ENCODE measurements around the gene NPAS1. TPM values are rescaled to one million over a fixed set of nuclear protein-coding genes. Genes with fewer than 3 reads are reported as not detected.

Gene NPAS1
- total RNA-seq, 1 donor from 2014 or later: 1.2 TPM

- H3K9me3 ChIP-seq (ENCODE audit: low read depth): no peaks in the 10 kb centered on the region
- no peaks in the 10 kb centered on the region for H3K27me3 ChIP-seq
- peaks cover 39% of the 10 kb centered on the region for H3F3A ChIP-seq (ENCODE audit: low read depth)
- H3K27ac ChIP-seq: peak overlapping the region; percentile 74
- H3K36me3 ChIP-seq: no peaks in the 10 kb centered on the region
- H2AFZ ChIP-seq (replicated peaks): no peak overlapping the region
- Mint-ChIP-seq H3K9me3 (no peaks in the 10 kb centered on the region), H3K4me3 (no peak overlapping the region), H3K27ac (no peak overlapping the region), H3K27me3 (ENCODE audit: insufficient read depth, low read depth) (peaks cover 3% of the 10 kb centered on the region), H3K36me3 (no peaks in the 10 kb centered on the region), H3K4me1 (peaks cover 45% of the 10 kb centered on the region)
- H3K4me3 ChIP-seq: no peak overlapping the region
- peaks cover 38% of the 10 kb centered on the region for H3K4me1 ChIP-seq
- TF ChIP-seq EZH2phosphoT487 (IDR thresholded peaks at IDR 0.05) (no peak), CTCF (IDR thresholded peaks at IDR 0.05) (no peak), EZH2 (IDR thresholded peaks at IDR 0.05) (no peak)
- H3K9ac ChIP-seq: no peak overlapping the region
- H3K79me2 ChIP-seq (ENCODE audit: low read depth): peaks cover 31% of the 10 kb centered on the region
- H3K4me2 ChIP-seq: no peak overlapping the region
- H4K20me1 ChIP-seq (ENCODE audit: low read depth): peaks cover 49% of the 10 kb centered on the region
- DNase-seq (ENCODE audit: low spot score): no peak
These were observed 45.5 kb upstream of the NPAS1 start for GRCh38 chr19:46974181-46974580.

GRCh38 chr19:46975011-46975924 is 44.4 kb upstream of the NPAS1 start:
- H3K36me3 Mint-ChIP-seq: no peaks in the 10 kb centered on the region
- Histone ChIP-seq H4K20me1 (ENCODE audit: low read depth) (peaks cover 60% of the 10 kb centered on the region), H3K36me3 (no peaks in the 10 kb centered on the region), H3K4me2 (peak overlapping the region; percentile 32), H3F3A (ENCODE audit: low read depth) (peaks cover 46% of the 10 kb centered on the region), H3K9ac (no peak overlapping the region), H3K27ac (peak overlapping the region; percentile 74), H3K27me3 (no peaks in the 10 kb centered on the region), H2AFZ (replicated peaks) (no peak overlapping the region), H3K9me3 (ENCODE audit: low read depth) (no peaks in the 10 kb centered on the region), H3K4me3 (no peak overlapping the region), H3K4me1 (peaks cover 44% of the 10 kb centered on the region), H3K79me2 (ENCODE audit: low read depth) (peaks cover 39% of the 10 kb centered on the region)
- H3K4me3 Mint-ChIP-seq: no peak overlapping the region
- H3K27me3 Mint-ChIP-seq (ENCODE audit: insufficient read depth, low read depth): peaks cover 3% of the 10 kb centered on the region
- no peak for TF ChIP-seq EZH2 (IDR thresholded peaks at IDR 0.05)
- TF ChIP-seq EZH2phosphoT487 (IDR thresholded peaks at IDR 0.05): no peak
- TF ChIP-seq CTCF (IDR thresholded peaks at IDR 0.05): no peak
- peak overlapping the region; percentile 61 for H3K27ac Mint-ChIP-seq
- peaks cover 50% of the 10 kb centered on the region for H3K4me1 Mint-ChIP-seq
- no peaks in the 10 kb centered on the region for H3K9me3 Mint-ChIP-seq
- peak; percentile 42 for DNase-seq (ENCODE audit: low spot score)

- Histone ChIP-seq H3K27ac (peak overlapping the region; percentile 74), H2AFZ (replicated peaks) (no peak overlapping the region)
- TF ChIP-seq CTCF (IDR thresholded peaks at IDR 0.05) (no peak), EZH2phosphoT487 (IDR thresholded peaks at IDR 0.05) (no peak), EZH2 (IDR thresholded peaks at IDR 0.05) (no peak)
These were observed 43.5 kb upstream of the NPAS1 start for GRCh38 chr19:46975925-46976782.

More at GRCh38 chr19:46975925-46976782, 43.5 kb upstream of the NPAS1 start:
- DNase-seq (ENCODE audit: low spot score): peak; percentile 84
- H3K9me3 ChIP-seq (ENCODE audit: low read depth): no peaks in the 10 kb centered on the region
- Mint-ChIP-seq H3K4me3 (peak overlapping the region; percentile 27), H3K9me3 (no peaks in the 10 kb centered on the region), H3K27ac (no peak overlapping the region), H3K4me1 (peaks cover 49% of the 10 kb centered on the region), H3K36me3 (no peaks in the 10 kb centered on the region), H3K27me3 (ENCODE audit: insufficient read depth, low read depth) (peaks cover 3% of the 10 kb centered on the region)
- no peaks in the 10 kb centered on the region for H3K27me3 ChIP-seq
- H3K9ac ChIP-seq: no peak overlapping the region
- peaks cover 68% of the 10 kb centered on the region for H4K20me1 ChIP-seq (ENCODE audit: low read depth)
- peaks cover 43% of the 10 kb centered on the region for H3K79me2 ChIP-seq (ENCODE audit: low read depth)
- H3F3A ChIP-seq (ENCODE audit: low read depth): peaks cover 46% of the 10 kb centered on the region
- no peaks in the 10 kb centered on the region for H3K36me3 ChIP-seq
- H3K4me1 ChIP-seq: peaks cover 44% of the 10 kb centered on the region
- H3K4me3 ChIP-seq: no peak overlapping the region
- peak overlapping the region; percentile 12 for H3K4me2 ChIP-seq
